OCI-LY3 (cell line): Measurements from ENCODE around the gene SASH1.

ENCODE experiments used
- H2AFZ ChIP-seq: fragments of 200-600, 300-600 bp; shearing (Covaris generic); 2 replicates; pipeline ENCODE4 v1.6.0; 2014; ENCODE audit warnings: antibody characterized with exemption, low read depth, low read length
- H3K27ac ChIP-seq: fragments of 200-600, 300-600 bp; sonication (generic); 2 replicates; pipeline ENCODE4 v1.5.1; 2014; ENCODE audit warnings: mild to moderate bottlenecking, low read length, moderate library complexity, mixed read lengths
- H3K27me3 ChIP-seq: fragments of 200-600, 300-600 bp; sonication (generic); 2 replicates; pipeline ENCODE4 v1.6.1; 2014; ENCODE audit warnings: low read depth, low read length, mixed read lengths
- H3K36me3 ChIP-seq: fragments of 200-600, 300-600 bp; sonication (generic); replicated peaks from 2 replicates; pipeline ENCODE3; 2014; ENCODE audit warnings: low read depth, low read length, mixed read lengths
- H3K4me1 ChIP-seq: fragments of 300-600, 200-600 bp; sonication (generic); 2 replicates; pipeline ENCODE4 v1.6.1; 2014; ENCODE audit warnings: low read length, mixed read lengths
- H3K4me2 ChIP-seq: fragments of 200-600, 300-600 bp; sonication (generic); 2 replicates; pipeline ENCODE4 v1.6.1; 2014; ENCODE audit warnings: low read length, mixed read lengths
- H3K4me3 ChIP-seq: fragments of 300-600, 200-600 bp; sonication (generic); 2 replicates; pipeline ENCODE4 v1.5.1; 2014; ENCODE audit warnings: antibody characterized with exemption, mild to moderate bottlenecking, low read length, moderate library complexity
- H3K79me2 ChIP-seq: fragments of 300-600, 200-600 bp; shearing (Covaris generic); 2 replicates; pipeline ENCODE4 v1.6.1; 2014; ENCODE audit warnings: mild to moderate bottlenecking, low read length, mixed read lengths
- H3K9ac ChIP-seq: fragments of 300-600, 200-600 bp; shearing (Covaris generic); 2 replicates; pipeline ENCODE4 v1.6.0; 2014; ENCODE audit warnings: mild to moderate bottlenecking, low read length, moderate library complexity
- H3K9me3 ChIP-seq: fragments of 200-600, 300-600 bp; shearing (Covaris generic); 2 replicates; pipeline ENCODE4 v1.6.1; 2014; ENCODE audit warnings: low read length, mixed read lengths; ENCODE audit not compliant: insufficient read depth
- H4K20me1 ChIP-seq: fragments of 200-600, 300-600 bp; sonication (generic); 2 replicates; pipeline ENCODE4 v1.6.1; 2016; ENCODE audit warnings: low read length, mixed read lengths; ENCODE audit not compliant: insufficient read depth
- CTCF ChIP-seq: fragments of 200-600, 300-600 bp; sonication (generic); IDR thresholded peaks from 2 replicates; pipeline ENCODE4 v1.5.1; 2014; ENCODE audit warnings: antibody characterized with exemption, low read length, low read depth
- EZH2phosphoT487 ChIP-seq: fragments of 200-600 bp; shearing (Covaris generic); IDR thresholded peaks from 2 replicates; pipeline ENCODE4 v1.6.1; 2018; ENCODE audit warnings: antibody characterized with exemption, mixed run types, low read depth

Gene SASH1

DNA sequence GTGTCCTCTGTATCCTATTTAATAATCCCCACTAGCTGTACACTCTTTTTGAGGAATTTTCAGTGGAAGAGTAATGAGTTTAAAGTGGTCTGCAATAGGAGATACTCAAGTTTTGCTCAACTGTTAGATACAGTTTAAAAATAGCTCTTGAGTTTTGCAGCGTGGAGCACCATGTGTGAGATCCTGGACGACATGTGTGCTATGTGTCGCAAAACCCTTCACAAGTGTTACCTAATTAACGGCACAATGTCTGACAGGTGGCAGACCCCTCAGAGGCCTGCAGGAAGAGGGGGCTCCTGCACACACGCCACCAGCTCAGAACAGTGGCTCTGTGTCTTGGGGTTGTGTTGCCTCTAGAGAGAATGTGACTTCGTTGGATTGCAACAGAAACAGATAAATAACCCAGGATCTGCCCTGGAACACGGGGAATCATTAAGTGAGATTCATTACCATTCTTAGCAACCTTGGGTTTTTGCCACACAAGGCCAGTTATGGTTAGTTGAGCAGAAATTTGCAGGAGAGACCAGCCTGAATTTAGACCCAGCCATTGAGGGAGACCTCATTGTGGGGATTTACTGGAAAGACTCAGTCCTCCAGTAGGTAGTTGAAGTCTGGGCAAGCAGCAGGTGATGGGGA lies 73.8 kb downstream of the SASH1 start:
- Histone ChIP-seq H3K9me3 (no peaks in the 10 kb centered on the region), H4K20me1 (no peaks in the 10 kb centered on the region), H3K4me2 (no peak overlapping the region), H3K9ac (no peak overlapping the region), H3K79me2 (no peaks in the 10 kb centered on the region), H2AFZ (no peak overlapping the region), H3K36me3 (no peaks in the 10 kb centered on the region), H3K27ac (no peak overlapping the region), H3K27me3 (peaks cover 3% of the 10 kb centered on the region; the same call in 1 of the 2 replicates), H3K4me1 (no peaks in the 10 kb centered on the region), H3K4me3 (no peak overlapping the region)
- TF ChIP-seq EZH2phosphoT487 (no peak), CTCF (no peak)

DNA sequence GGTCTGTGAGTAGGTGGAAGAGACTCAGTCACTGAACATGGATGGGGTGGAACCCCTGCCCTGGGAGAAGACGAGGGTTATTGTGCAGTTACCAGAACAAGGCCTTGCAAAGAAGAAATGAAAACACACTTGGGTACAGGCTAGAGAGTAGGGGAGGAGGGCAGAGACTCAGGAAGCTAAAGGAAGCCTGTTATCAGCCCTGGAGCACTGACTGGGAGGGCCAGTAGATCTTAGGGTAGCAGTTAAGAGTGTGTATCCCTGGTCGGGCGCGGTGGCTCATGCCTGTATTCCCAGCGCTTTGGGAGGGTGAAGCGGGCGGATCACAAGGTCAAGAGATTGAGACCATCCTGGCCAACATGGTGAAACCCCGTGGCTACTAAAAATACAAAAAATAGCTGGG lies 74.4 kb downstream of the SASH1 start:
- TF ChIP-seq EZH2phosphoT487 (no peak), CTCF (no peak)
- Histone ChIP-seq H4K20me1 (no peaks in the 10 kb centered on the region), H3K79me2 (no peaks in the 10 kb centered on the region)

DNA sequence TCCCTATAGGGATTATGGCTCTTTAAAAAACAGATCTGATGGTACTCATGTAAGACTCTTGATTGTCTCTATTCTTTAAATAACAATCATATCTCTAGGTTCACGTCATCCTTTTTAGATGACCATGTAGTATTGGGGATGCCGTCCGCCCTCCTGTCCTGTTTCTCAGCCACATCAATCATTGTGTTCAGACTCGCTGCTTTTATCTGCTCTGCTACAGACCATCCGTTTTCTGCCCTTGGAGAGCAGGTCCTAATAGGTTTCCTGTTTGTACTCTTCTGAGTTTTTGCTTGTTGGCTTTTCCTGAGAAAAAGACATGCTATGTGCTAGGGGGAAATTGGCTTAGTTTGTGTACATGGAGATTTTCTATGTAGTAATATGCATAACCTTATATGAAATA lies 76.8 kb downstream of the SASH1 start:
- Histone ChIP-seq H3K4me2 (no peak overlapping the region), H3K9me3 (no peaks in the 10 kb centered on the region), H3K9ac (no peak overlapping the region), H3K79me2 (no peaks in the 10 kb centered on the region), H3K4me3 (no peak overlapping the region), H3K27ac (no peak overlapping the region), H3K27me3 (peaks cover 7% of the 10 kb centered on the region; the same call in 1 of the 2 replicates), H3K36me3 (no peaks in the 10 kb centered on the region), H3K4me1 (no peaks in the 10 kb centered on the region), H4K20me1 (no peaks in the 10 kb centered on the region), H2AFZ (no peak overlapping the region)
- TF ChIP-seq EZH2phosphoT487 (no peak), CTCF (no peak)

More for the DNA sequence above, 74.4 kb downstream of the SASH1 start:
- no peaks in the 10 kb centered on the region for H3K4me1 ChIP-seq
- no peak overlapping the region for H3K4me3 ChIP-seq
- no peak overlapping the region for H2AFZ ChIP-seq
- no peaks in the 10 kb centered on the region for H3K36me3 ChIP-seq
- no peak overlapping the region for H3K4me2 ChIP-seq
- H3K9ac ChIP-seq: no peak overlapping the region
- H3K27ac ChIP-seq: no peak overlapping the region
- H3K9me3 ChIP-seq: no peaks in the 10 kb centered on the region
- H3K27me3 ChIP-seq: peaks cover 3% of the 10 kb centered on the region; the same call in 1 of the 2 replicates

- H3K79me2 ChIP-seq: no peaks in the 10 kb centered on the region
- no peaks in the 10 kb centered on the region for H3K9me3 ChIP-seq
- no peak overlapping the region for H3K4me2 ChIP-seq
- H3K27me3 ChIP-seq: peaks cover 7% of the 10 kb centered on the region; the same call in 1 of the 2 replicates
- no peak overlapping the region for H3K27ac ChIP-seq
- no peaks in the 10 kb centered on the region for H3K36me3 ChIP-seq
- TF ChIP-seq EZH2phosphoT487: no peak
- TF ChIP-seq CTCF: no peak
- H3K4me3 ChIP-seq: no peak overlapping the region
- H3K4me1 ChIP-seq: no peaks in the 10 kb centered on the region
- no peak overlapping the region for H3K9ac ChIP-seq
- no peaks in the 10 kb centered on the region for H4K20me1 ChIP-seq
- H2AFZ ChIP-seq: no peak overlapping the region
These were observed 79.4 kb downstream of the SASH1 start for GRCh38 chr6:148422085-148422484.
